MCF 10A (cell line): ENCODE data around the gene FKBP8. TPM values are rescaled to one million over a fixed set of nuclear protein-coding genes. Genes with fewer than 3 reads are reported as not detected.
A peak's percentile ranks its signal among the peaks of the same experiment; 100 is the strongest.

Experiments used
- BruUV-seq: library from RNA; stranded (reverse); fragments of 400-500 nt; replicated peaks from 2 replicates; lab custom pipeline; 2021; lab: Mats Ljungman, UMichigan
- CTCF ChIA-PET: fragments of 300-600 bp; sonication (Branson Sonifier 250); formaldehyde crosslinking; extraction: SDS; loops from one replicate; lab custom pipeline; 2021; ENCODE audit warnings: antibody characterized with exemption, inconsistent platforms; lab: Yijun Ruan, JAX
- POLR2A ChIA-PET: fragments of 300-600, 350-650 bp; sonication (Branson Sonifier 250); formaldehyde crosslinking; extraction: SDS; loops from one replicate; lab custom pipeline; 2020; ENCODE audit warnings: antibody characterized with exemption, inconsistent platforms; lab: Yijun Ruan, JAX
- DNase-seq: peaks from one replicate; pipeline ENCODE4 v3.0.0-alpha.2; 2018; ENCODE audit not compliant: unreplicated experiment
- H3K27ac Mint-ChIP-seq: one replicate; pipeline ENCODE4 v1.8.0; 2022; ENCODE audit warnings: mild to moderate bottlenecking, low read depth, mixed read lengths; ENCODE audit not compliant: unreplicated experiment
- H3K27me3 Mint-ChIP-seq: one replicate; pipeline ENCODE4 v1.8.0; 2022; ENCODE audit warnings: mixed read lengths; ENCODE audit not compliant: insufficient read depth, unreplicated experiment
- H3K36me3 Mint-ChIP-seq: one replicate; pipeline ENCODE4 v1.8.0; 2022; ENCODE audit warnings: mild to moderate bottlenecking, moderate library complexity, mixed read lengths; ENCODE audit not compliant: insufficient read depth, unreplicated experiment
- H3K4me1 Mint-ChIP-seq: one replicate; pipeline ENCODE4 v1.8.0; 2022; ENCODE audit warnings: mixed read lengths; ENCODE audit not compliant: insufficient read depth, unreplicated experiment
- H3K4me3 Mint-ChIP-seq: one replicate; pipeline ENCODE4 v1.8.0; 2022; ENCODE audit warnings: mild to moderate bottlenecking, moderate library complexity, mixed read lengths; ENCODE audit not compliant: unreplicated experiment
- H3K9me3 Mint-ChIP-seq: one replicate; pipeline ENCODE4 v1.8.0; 2022; ENCODE audit warnings: mixed read lengths; ENCODE audit not compliant: unreplicated experiment
- intact Hi-C: fragments of 100-400 bp; cut with micrococcal nuclease; formaldehyde crosslinking; loops from 2 replicates; pipeline ENCODE4 v1.14.1; 2022
- total RNA-seq: library from RNA; stranded (reverse); gene quantifications from 2 replicates; pipeline ENCODE4 v1.2.3, GENCODE V29; 2022
- TF ChIP-seq, protein P1 (sequence below): fragments of 200-600 bp; IDR thresholded peaks from one replicate; pipeline ENCODE4 v1.8.0; 2022; ENCODE audit warnings: antibody characterized with exemption, mild to moderate bottlenecking; ENCODE audit not compliant: unreplicated experiment

FKBP8 gene
- total RNA-seq, 1 experiment from 2014 or later, result 154 TPM

- CTCF ChIA-PET, result interaction anchor here (1.0 kb wide), 1 partner anchor 209 kb away, joined by 3 read pairs; no protein-coding TSS in a partner anchor
These were observed 53.7 kb downstream of the FKBP8 start for GRCh38 chr19:18489627-18490184.

GRCh38 chr19:18488838-18489626 is 54.3 kb downstream of the FKBP8 start:
- ChIA-PET CTCF (interaction anchor here (0.6 to 1.2 kb wide), 7 partner anchors 8 to 209 kb away, joined by 3 to 5 read pairs (median 3); no protein-coding TSS in a partner anchor), POLR2A (interaction anchor here (0.7 to 1.9 kb wide), 4 partner anchors 31 to 100 kb away, joined by 3 to 5 read pairs (median 4); partner anchors contain the start of genes REX1BD and UBA52)
- peak; percentile 33 for DNase-seq
- Mint-ChIP-seq H3K27ac (no peak overlapping the region), H3K36me3 (no peaks in the 10 kb centered on the region), H3K9me3 (no peaks in the 10 kb centered on the region), H3K4me3 (no peak overlapping the region), H3K27me3 (no peaks in the 10 kb centered on the region), H3K4me1 (peaks cover 32% of the 10 kb centered on the region)
- TF ChIP-seq, protein P1, sequence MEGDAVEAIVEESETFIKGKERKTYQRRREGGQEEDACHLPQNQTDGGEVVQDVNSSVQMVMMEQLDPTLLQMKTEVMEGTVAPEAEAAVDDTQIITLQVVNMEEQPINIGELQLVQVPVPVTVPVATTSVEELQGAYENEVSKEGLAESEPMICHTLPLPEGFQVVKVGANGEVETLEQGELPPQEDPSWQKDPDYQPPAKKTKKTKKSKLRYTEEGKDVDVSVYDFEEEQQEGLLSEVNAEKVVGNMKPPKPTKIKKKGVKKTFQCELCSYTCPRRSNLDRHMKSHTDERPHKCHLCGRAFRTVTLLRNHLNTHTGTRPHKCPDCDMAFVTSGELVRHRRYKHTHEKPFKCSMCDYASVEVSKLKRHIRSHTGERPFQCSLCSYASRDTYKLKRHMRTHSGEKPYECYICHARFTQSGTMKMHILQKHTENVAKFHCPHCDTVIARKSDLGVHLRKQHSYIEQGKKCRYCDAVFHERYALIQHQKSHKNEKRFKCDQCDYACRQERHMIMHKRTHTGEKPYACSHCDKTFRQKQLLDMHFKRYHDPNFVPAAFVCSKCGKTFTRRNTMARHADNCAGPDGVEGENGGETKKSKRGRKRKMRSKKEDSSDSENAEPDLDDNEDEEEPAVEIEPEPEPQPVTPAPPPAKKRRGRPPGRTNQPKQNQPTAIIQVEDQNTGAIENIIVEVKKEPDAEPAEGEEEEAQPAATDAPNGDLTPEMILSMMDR, result no peak
- intact Hi-C loops, result loop anchor here (5.0 kb wide), 1 partner anchor 33 kb away; the partner anchor contains the start of gene ELL
- BruUV-seq, result no TSS peak

More at GRCh38 chr19:18489627-18490184, 53.7 kb downstream of the FKBP8 start:
- Mint-ChIP-seq H3K4me1 (peaks cover 32% of the 10 kb centered on the region), H3K27me3 (no peaks in the 10 kb centered on the region), H3K27ac (no peak overlapping the region), H3K9me3 (no peaks in the 10 kb centered on the region), H3K4me3 (no peak overlapping the region), H3K36me3 (no peaks in the 10 kb centered on the region)
- POLR2A ChIA-PET, result interaction anchor here (1.2 to 1.9 kb wide), 2 partner anchors 9 to 30 kb away, joined by 3 to 4 read pairs; no protein-coding TSS in a partner anchor
- intact Hi-C loops, result loop anchor here (5.0 kb wide), 1 partner anchor 33 kb away; the partner anchor contains the start of gene ELL
- TF ChIP-seq, protein P1, result no peak
- no peak for DNase-seq
- no TSS peak for BruUV-seq

DNA sequence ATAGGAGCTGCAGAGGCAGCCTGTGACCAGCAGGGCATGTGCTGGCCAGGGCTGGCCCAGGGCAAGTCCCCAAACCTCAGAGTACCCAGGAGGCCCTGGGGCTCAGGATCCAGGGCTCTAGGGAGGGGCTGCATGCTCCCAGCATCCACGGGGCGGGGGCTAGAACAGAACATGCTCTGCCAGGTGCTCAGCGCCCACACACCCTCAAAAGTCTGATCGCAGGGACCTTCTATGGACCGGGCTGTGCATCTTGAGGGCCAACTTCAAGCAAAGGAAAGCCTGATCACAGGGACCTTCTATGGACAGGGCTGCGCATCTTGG is 55.0 kb downstream of the FKBP8 start:
- no peaks in the 10 kb centered on the region for H3K27me3 Mint-ChIP-seq
- H3K4me1 Mint-ChIP-seq, result peaks cover 38% of the 10 kb centered on the region
- H3K36me3 Mint-ChIP-seq, result no peaks in the 10 kb centered on the region
- H3K9me3 Mint-ChIP-seq, result no peaks in the 10 kb centered on the region
- no peak overlapping the region for H3K27ac Mint-ChIP-seq
- intact Hi-C loops, result loop anchor here (5.0 kb wide), 1 partner anchor 34 kb away; the partner anchor contains the start of gene ELL
- DNase-seq, result peak; percentile 22
- CTCF ChIA-PET, result interaction anchor here (0.6 to 1.2 kb wide), 8 partner anchors 8 to 208 kb away, joined by 3 to 5 read pairs (median 3); no protein-coding TSS in a partner anchor
- POLR2A ChIA-PET, result interaction anchor here (1.6 to 1.9 kb wide), 2 partner anchors 31 to 84 kb away, joined by 5 read pairs; partner anchors contain the start of gene UBA52
- H3K4me3 Mint-ChIP-seq, result no peak overlapping the region
- TF ChIP-seq, protein P1, result peak; percentile 24
- BruUV-seq, result no TSS peak
